DND-41 (cell line): Measurements from ENCODE around the gene RHEX.

Source experiments
- CTCF ChIP-seq: IDR thresholded peaks from 2 replicates; pipeline ENCODE4 v1.5.1; 2012; ENCODE audit warnings: borderline replicate concordance, low read length, moderate library complexity, mild to moderate bottlenecking; ENCODE audit not compliant: poor library complexity, severe bottlenecking; ENCODE audit errors: extremely low read depth
- EZH2 ChIP-seq: IDR thresholded peaks from 3 replicates; pipeline ENCODE4 v1.6.1; 2012; ENCODE audit warnings: borderline replicate concordance, low read depth, mild to moderate bottlenecking, moderate library complexity, low read length, inconsistent platforms; ENCODE audit not compliant: severe bottlenecking

GRCh38 chr1:206030191-206030590 is 22.8 kb upstream of the RHEX start:
- TF ChIP-seq EZH2 (no peak), CTCF (no peak)
